HG02884 (cell line): ENCODE measurements around the gene DACT3.

ENCODE experiments used
- ATAC-seq: cut with Tn5 transposase; IDR thresholded peaks from one replicate; pipeline ENCODE4 v1.9.1; 2021; ENCODE audit warnings: mild to moderate bottlenecking, moderate library complexity; ENCODE audit not compliant: unreplicated experiment

The DACT3 gene

GRCh38 chr19:46668662-46669061 lies 7.7 kb upstream of the DACT3 start:
- no peak for ATAC-seq

DNA sequence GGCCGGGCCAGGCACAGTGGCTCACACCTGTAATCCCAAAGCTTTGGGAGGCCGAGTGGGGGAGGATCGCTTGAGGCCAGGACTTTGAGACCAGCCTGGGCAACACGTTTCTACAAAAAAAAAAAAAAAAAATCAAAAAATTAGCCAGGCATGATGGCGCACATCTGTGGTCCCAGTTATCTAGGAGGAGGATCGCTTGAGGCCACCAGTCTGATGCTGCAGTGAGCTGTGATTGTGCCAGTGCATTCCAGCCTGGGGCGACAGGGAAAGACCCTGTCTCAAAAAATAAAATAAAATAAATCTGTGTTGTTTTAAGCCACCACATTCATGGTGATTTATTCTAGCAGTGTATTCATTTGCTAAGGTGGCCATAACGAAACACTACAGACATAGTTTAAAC lies 4.1 kb upstream of the DACT3 start:
- no peak for ATAC-seq

- no peak for ATAC-seq
These were observed 982 bp upstream of the DACT3 start for GRCh38 chr19:46661735-46662592.

DNA sequence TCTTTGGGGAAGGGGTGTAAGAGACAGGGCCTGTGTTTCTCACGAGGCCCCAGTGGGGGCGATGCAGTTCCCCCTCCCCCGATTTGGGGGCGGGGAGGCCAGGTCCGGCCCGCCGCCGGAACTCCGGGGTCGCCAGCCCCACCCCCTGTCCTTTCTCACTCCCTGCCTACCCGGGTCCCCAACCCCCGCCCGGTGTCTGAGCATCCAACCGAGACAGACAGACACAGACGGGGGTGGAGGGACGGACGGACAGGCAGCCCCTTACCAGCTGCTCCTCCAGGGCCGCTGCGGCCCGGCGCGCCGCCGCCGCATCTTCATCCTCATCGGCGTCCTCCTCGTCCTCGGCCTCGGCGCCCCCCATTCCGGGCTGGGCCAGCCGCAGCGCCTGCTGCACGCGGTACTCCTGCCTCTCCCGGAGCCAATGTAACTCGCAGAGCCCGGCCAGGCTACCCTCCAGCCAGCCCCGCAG lies 397 bp downstream of the DACT3 start:
- no peak for ATAC-seq

- ATAC-seq = no peak
These were observed 919 bp downstream of the DACT3 start for GRCh38 chr19:46660008-46660517.

DNA sequence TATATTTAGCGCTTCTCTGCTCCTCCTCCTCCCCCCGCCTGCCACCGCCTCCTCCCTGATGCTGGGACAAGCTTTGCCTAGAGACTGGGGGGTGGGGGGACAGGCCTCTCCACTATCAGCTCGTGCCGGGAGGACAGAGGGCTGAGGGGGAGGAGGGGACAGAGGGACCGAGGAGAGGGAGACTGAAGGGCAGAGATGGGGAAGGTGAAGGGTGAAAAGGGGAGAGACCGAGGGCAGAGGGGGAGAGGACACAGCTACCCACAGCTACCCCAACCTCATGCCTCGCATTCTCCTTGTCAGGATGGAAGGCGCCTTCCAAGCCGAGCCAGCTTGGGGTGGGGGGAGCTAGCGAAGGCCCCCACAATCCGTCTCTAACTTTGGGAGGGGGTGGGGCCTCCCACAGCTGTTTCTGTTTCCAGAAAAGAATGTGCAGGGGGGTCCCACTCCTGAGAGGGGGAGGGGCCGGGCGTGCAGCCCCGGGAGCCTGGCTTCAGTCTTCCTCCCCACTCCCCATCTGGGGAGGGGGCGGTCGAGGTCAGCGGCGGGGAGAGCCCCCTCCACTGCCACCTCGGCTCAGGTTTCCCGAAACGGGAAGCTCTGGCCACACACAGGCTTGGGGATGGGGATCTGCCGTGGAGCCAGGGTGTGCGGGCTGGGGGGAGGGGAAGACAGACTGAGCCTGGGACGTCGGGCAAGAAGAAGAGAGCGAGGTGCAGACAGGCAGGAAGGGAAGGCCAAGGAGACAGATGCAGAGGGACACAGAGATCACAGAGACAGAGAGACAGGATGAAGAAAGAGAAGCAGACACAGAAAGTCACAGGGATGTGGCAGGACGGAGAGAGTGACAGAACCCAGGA lies 1.6 kb downstream of the DACT3 start:
- ATAC-seq = no peak

- no peak for ATAC-seq
These were observed 4.4 kb downstream of the DACT3 start for GRCh38 chr19:46656541-46656940.

DNA sequence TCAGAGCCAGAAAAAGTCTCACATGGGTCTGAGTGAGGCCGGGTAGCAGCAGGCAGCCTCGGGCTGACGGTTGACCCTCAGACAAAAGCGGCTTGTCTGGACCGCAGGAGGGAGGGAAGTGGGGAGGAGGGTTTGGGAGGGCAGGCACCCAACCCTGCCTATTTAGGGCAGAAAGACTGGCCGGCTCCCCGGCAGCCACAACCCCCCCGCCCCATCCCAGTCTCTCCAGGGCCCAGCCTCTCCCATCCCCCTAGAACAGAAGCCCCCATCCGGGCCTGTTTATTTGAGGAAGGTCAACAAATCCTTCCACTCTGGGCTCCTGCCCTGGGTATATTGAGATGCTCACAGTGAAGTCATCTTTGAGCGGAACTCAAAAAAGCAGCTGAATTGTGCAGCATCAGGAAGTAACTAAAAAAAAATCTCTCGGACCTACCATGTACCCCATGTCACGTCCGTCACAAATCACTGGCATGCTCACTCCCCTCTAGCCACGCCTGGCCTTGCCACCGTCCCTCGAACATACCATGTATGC lies 6.3 kb downstream of the DACT3 start:
- no peak for ATAC-seq

GRCh38 chr19:46650445-46650844 lies 10.5 kb downstream of the DACT3 start:
- no peak for ATAC-seq

GRCh38 chr19:46648961-46649960 lies 11.7 kb downstream of the DACT3 start:
- ATAC-seq = no peak

DNA sequence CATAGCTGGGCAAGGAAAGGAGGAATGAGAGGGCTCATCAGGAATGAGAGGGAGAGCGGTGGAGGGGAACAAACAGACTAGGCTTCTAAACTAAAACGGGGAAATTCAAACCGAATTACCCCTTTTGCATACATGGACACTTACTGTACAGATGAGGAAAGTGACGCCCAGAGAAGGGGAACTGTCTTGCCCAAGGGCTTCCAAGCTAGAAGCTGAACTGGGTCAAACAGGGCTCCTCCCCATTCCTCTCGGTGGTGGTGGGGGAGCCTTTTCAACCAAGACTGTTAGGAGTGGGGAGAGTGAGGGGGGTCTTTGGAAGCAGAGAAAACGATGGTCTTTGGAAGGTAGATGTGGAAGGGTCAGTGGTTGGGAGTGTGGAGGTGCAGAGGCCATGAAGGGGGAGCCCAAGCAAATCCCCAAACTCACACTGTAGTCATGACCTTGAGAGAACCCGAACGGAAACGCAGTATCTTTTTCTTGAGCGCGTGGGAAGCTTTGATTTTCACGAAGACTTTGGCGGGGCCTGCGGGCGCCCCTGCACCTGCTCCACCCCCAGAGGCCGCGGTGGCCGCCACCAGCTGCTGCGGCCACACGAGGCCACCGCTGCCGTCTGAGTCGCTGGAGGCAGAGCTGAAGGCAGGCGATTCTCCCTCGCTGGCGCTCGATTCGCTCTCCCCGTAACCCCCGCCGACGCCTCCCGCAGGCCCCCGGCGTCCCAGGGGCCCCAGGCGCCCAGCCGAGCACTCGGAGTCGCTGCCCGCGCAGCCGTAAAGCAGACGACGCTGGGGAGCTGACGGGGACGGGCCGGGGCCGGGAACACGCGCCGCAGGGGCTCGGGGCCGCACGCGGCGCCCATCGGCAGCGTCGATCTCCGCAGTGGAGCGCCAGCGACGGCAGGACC lies 12.7 kb downstream of the DACT3 start:
- ATAC-seq = no peak

- ATAC-seq = no peak
These were observed 14.6 kb downstream of the DACT3 start for GRCh38 chr19:46646402-46646801.

DNA sequence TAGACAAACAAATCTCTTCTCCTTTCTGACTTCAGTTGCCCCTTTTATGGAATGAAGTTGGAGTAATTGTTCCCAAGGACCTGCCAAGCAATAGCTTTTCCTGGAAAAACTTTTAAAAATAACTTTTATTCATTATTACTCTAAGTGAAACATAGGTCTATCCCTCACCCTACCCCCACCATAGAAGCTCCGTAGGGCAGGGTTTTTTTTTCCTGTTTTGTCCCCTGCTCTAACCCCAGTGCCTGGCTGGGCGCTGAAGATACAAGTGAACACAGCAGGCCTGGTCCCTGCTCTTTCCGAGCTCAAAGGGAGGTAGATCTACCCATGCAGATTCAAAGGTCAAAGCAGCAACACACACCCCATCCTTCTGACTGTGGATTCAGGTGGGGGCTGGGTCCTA lies 16.3 kb downstream of the DACT3 start:
- ATAC-seq = no peak

DNA sequence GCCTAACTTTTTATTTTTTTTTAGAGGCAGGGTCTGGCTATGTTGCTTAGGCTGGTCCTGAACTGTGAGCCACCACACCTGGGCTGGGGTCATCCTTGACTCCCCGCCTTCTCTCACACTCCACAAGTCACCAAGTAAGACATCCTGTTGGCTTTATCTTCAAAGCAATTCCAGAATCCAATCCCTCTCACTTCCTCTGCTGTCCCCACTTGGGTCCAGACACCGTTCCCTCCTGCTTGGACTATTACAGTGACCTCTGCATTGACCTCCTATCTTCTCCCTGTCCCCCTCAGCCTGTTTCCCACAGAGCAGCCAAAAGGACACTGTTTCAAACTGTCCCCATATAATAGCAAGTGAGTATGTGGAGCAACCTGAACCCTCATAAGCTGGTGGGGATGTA lies 20.3 kb downstream of the DACT3 start:
- ATAC-seq = no peak

DNA sequence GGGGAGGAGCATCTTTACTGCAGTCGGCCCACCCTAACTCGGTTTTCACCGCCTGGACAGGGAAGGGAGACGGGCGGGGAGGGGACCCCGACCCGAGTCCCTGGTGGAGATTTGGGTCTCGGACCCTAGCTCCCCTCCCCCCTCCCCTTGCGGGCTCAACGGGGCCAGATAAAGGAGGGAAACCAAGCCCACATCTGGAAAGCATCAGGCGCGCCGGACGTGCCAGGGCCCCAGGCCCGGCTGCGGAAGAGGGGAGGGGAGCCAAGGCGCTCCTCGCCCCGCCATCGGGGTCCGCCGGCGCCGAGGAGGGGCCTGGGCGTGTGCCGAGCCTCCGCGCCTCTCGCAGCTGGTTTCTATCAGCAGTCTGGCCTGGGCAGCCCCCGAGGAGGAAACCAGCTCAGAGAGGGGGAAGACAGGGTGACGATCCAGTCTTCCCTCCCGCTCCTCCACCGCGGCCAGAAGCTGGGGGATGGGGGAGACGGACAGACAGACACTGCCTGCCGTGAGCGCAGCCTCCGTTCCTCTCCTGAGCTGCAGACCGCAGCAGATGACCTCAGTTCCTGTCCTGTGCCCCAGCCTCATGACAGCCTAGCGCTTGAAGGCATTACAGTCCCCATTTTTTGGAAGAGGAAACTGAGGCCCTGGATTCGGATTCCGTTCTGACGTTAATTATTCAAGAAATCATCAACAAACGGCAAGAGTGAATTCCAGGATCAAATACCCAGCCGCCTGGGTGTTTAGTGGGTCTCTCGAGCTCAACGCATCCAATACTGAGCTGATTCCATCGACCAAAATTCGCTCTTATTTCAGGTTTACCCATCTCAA lies 21.4 kb downstream of the DACT3 start:
- ATAC-seq = no peak

GRCh38 chr19:46637224-46637623 lies 23.8 kb downstream of the DACT3 start:
- ATAC-seq = no peak

- ATAC-seq = no peak
These were observed 24.8 kb downstream of the DACT3 start, which contains the start of gene GNG8 for GRCh38 chr19:46635920-46636761. Gene GNG8 (minus strand): TSS chr19:46636202. CDS start chr19:46634682, 1,520 bp downstream.
